Hepatocyte (in vitro differentiated cells): ENCODE data around the gene TANGO6. TPM values are rescaled to one million over a fixed set of nuclear protein-coding genes. Genes with fewer than 3 reads are reported as not detected.
A peak's percentile ranks its signal among the peaks of the same experiment; 100 is the strongest.

Source experiments
- DNase-seq: peaks from one replicate; pipeline ENCODE4 v3.0.0-alpha.2; 2016; ENCODE audit warnings: low spot score
- H2AFZ ChIP-seq: fragments of 200-600 bp; sonication (generic); 2 replicates; pipeline ENCODE4 v1.6.0; 2016; ENCODE audit warnings: antibody characterized with exemption, mild to moderate bottlenecking
- H3K27ac ChIP-seq: fragments of 200-600 bp; sonication (generic); 2 replicates; pipeline ENCODE4 v1.5.1; 2016; ENCODE audit warnings: mild to moderate bottlenecking
- H3K27me3 ChIP-seq: fragments of 200-600 bp; sonication (generic); 2 replicates; pipeline ENCODE4 v1.6.1; 2016
- H3K36me3 ChIP-seq: fragments of 200-600 bp; sonication (generic); replicated peaks from 2 replicates; pipeline ENCODE4 v1.5.1; 2016; ENCODE audit warnings: low read depth; ENCODE audit not compliant: insufficient read depth
- H3K4me1 ChIP-seq: fragments of 200-600 bp; sonication (generic); 2 replicates; pipeline ENCODE4 v1.5.1; 2016; ENCODE audit warnings: mild to moderate bottlenecking, moderate library complexity; ENCODE audit not compliant: insufficient read depth
- H3K4me2 ChIP-seq: fragments of 200-600 bp; sonication (generic); 2 replicates; pipeline ENCODE4 v1.6.0; 2016
- H3K4me3 ChIP-seq: fragments of 200-600 bp; sonication (generic); 2 replicates; pipeline ENCODE4 v1.5.1; 2016; ENCODE audit warnings: mild to moderate bottlenecking
- H3K79me2 ChIP-seq: fragments of 200-600 bp; sonication (generic); 2 replicates; pipeline ENCODE4 v1.6.0; 2017; ENCODE audit warnings: mild to moderate bottlenecking
- H3K9me2 ChIP-seq: fragments of 200-600 bp; sonication (generic); replicated peaks from 2 replicates; pipeline ENCODE4 v1.6.0; 2017; ENCODE audit warnings: mild to moderate bottlenecking; ENCODE audit not compliant: insufficient read depth
- H3K9me3 ChIP-seq: fragments of 200-600 bp; sonication (generic); 2 replicates; pipeline ENCODE4 v1.5.1; 2016; ENCODE audit warnings: low read depth, mild to moderate bottlenecking
- H4K20me1 ChIP-seq: fragments of 200-600 bp; sonication (generic); 2 replicates; pipeline ENCODE4 v1.6.0; 2016; ENCODE audit warnings: mild to moderate bottlenecking; ENCODE audit not compliant: insufficient read depth, poor library complexity, severe bottlenecking
- CTCF ChIP-seq: fragments of 200-600 bp; sonication (generic); IDR thresholded peaks from 2 replicates; pipeline ENCODE4 v1.5.1; 2016; ENCODE audit warnings: antibody characterized with exemption, mild to moderate bottlenecking; ENCODE audit not compliant: poor library complexity
- EZH2 ChIP-seq: fragments of 200-600 bp; sonication (generic); IDR thresholded peaks from 2 replicates; pipeline ENCODE4 v1.6.1; 2016; ENCODE audit warnings: antibody characterized with exemption, mild to moderate bottlenecking, borderline replicate concordance
- EZH2phosphoT487 ChIP-seq: fragments of 200-600 bp; sonication (generic); IDR thresholded peaks from one replicate; pipeline ENCODE4 v1.6.1; 2018; ENCODE audit warnings: antibody characterized with exemption, mild to moderate bottlenecking, low read depth, moderate library complexity; ENCODE audit not compliant: unreplicated experiment, severe bottlenecking
- WGBS: methylation state at CpG from one replicate; pipeline ENCODE4 v1.1.6; 2016; ENCODE audit warnings: low lambda C conversion rate; ENCODE audit errors: missing lambda C conversion rate; 5-methylcytosine and 5-hydroxymethylcytosine counted together
- polyA plus RNA-seq: library from polyadenylated mRNA; unstranded; fragments of >200 nt; fragmentation: Nextera tagmentation; extraction: Ambion mirVana; gene quantifications from 2 replicates; pipeline ENCODE4 v1.2.1, GENCODE V29; 2016
- total RNA-seq: library from RNA; depleted of rRNA; stranded (reverse); fragments of >200 nt; gene quantifications from 2 replicates; pipeline ENCODE4 v1.2.3, GENCODE V29; 2014

Gene TANGO6
- total and polyA plus RNA-seq, 2 experiments from 2014 or later, result 4.8 to 6.5 TPM

- no peak overlapping the region for H2AFZ ChIP-seq
- no peak overlapping the region for H3K4me3 ChIP-seq
- DNase-seq, result no peak
- 85% methylated on average over 3 of the region's 3 CpGs for WGBS
- H3K36me3 ChIP-seq, result no peaks in the 10 kb centered on the region
- H4K20me1 ChIP-seq, result no peaks in the 10 kb centered on the region
- H3K79me2 ChIP-seq, result no peaks in the 10 kb centered on the region
- H3K27me3 ChIP-seq, result no peaks in the 10 kb centered on the region
- H3K27ac ChIP-seq, result no peak overlapping the region
- peaks cover 12% of the 10 kb centered on the region for H3K4me1 ChIP-seq
- H3K4me2 ChIP-seq, result no peak overlapping the region
- no peaks in the 10 kb centered on the region for H3K9me3 ChIP-seq
- H3K9me2 ChIP-seq, result no peaks in the 10 kb centered on the region
- TF ChIP-seq EZH2 (no peak), CTCF (no peak), EZH2phosphoT487 (no peak)
Observed at GRCh38 chr16:69087161-69087581, 243.8 kb downstream of the TANGO6 start.

GRCh38 chr16:69088684-69089083 is 245.4 kb downstream of the TANGO6 start:
- Histone ChIP-seq H3K27ac (no peak overlapping the region), H2AFZ (no peak overlapping the region), H3K27me3 (no peaks in the 10 kb centered on the region), H3K9me3 (no peaks in the 10 kb centered on the region), H3K36me3 (no peaks in the 10 kb centered on the region), H3K4me3 (no peak overlapping the region), H4K20me1 (no peaks in the 10 kb centered on the region), H3K9me2 (no peaks in the 10 kb centered on the region), H3K4me1 (peaks cover 12% of the 10 kb centered on the region), H3K79me2 (no peaks in the 10 kb centered on the region), H3K4me2 (peak overlapping the region; percentile 59)
- no peak for DNase-seq
- WGBS, result 86% methylated on average over 4 of the region's 4 CpGs
- TF ChIP-seq EZH2 (no peak), EZH2phosphoT487 (no peak), CTCF (no peak)

GRCh38 chr16:69089091-69089910 is 246.0 kb downstream of the TANGO6 start:
- DNase-seq, result peak; percentile 62
- H3K36me3 ChIP-seq, result no peaks in the 10 kb centered on the region
- H3K4me1 ChIP-seq, result peaks cover 12% of the 10 kb centered on the region
- H3K4me3 ChIP-seq, result no peak overlapping the region
- no peaks in the 10 kb centered on the region for H3K27me3 ChIP-seq
- H3K4me2 ChIP-seq, result peak overlapping the region; percentile 59
- H2AFZ ChIP-seq, result no peak overlapping the region
- H3K27ac ChIP-seq, result peak overlapping the region; percentile 48
- H3K9me3 ChIP-seq, result no peaks in the 10 kb centered on the region
- H3K79me2 ChIP-seq, result no peaks in the 10 kb centered on the region
- no peaks in the 10 kb centered on the region for H4K20me1 ChIP-seq
- WGBS, result 48% methylated on average over 16 of the region's 16 CpGs
- no peaks in the 10 kb centered on the region for H3K9me2 ChIP-seq
- TF ChIP-seq EZH2phosphoT487, result no peak
- TF ChIP-seq CTCF, result no peak
- no peak for TF ChIP-seq EZH2
